ENCODE measurements around the gene NRCAM. TPM values are rescaled to one million over a fixed set of nuclear protein-coding genes. Genes with fewer than 3 reads are reported as not detected.

NRCAM gene
- total RNA-seq, 1 donor from 2014 or later, result 0.14 TPM

DNA sequence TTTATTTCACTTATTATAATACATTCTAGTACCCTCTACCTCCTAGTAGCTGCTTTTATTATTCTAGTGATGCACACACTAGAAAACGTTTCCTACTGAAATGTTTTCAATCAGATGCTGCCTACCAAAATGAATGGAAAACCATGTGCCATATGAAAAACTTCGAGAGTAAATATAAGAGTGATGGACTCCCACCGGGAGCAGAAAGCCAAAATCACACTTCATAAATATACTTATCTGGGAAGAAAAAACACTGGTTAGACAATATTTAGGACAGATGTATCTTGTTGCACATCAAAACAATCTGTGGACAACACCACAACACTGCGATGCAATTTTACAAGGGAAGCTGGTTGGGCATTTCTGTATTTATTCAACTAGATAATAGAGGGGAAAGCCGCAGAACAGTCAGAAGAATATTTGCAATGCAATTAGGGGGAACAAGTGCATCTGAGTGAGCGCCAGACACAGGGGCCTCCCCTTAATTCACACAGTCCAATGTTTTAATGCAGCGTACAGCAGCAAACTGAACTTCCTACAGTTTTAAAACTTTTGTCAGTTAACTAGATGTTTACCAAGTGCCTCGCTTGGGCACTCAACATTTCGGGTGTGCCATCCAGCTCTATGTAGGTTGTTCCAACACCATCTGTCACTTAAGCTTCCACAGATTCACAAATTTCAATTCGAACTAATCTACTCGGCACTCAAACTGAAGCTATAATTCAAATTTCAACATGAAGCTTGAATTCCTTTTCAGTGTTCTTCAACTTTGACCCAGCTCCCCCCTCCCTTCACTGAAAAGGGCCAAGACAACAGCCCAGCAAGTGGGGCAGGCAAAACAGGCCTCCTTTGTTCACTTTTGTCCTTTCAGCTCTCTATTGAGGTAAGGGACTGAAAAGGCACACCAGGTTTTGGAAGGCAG lies 7.4 kb downstream of the NRCAM start:
- no peaks in the 10 kb centered on the region for H3K4me1 ChIP-seq
- peaks cover 57% of the 10 kb centered on the region for H3K27me3 ChIP-seq (ENCODE audit: low read depth)
- H3K36me3 ChIP-seq, result no peaks in the 10 kb centered on the region
- no peak overlapping the region for H3K4me3 ChIP-seq
- no peak overlapping the region for H3K27ac ChIP-seq (replicated peaks)
- no peaks in the 10 kb centered on the region for H3K9me3 ChIP-seq (replicated peaks)
- DNase-seq, result no peak
- TF ChIP-seq, protein P1, sequence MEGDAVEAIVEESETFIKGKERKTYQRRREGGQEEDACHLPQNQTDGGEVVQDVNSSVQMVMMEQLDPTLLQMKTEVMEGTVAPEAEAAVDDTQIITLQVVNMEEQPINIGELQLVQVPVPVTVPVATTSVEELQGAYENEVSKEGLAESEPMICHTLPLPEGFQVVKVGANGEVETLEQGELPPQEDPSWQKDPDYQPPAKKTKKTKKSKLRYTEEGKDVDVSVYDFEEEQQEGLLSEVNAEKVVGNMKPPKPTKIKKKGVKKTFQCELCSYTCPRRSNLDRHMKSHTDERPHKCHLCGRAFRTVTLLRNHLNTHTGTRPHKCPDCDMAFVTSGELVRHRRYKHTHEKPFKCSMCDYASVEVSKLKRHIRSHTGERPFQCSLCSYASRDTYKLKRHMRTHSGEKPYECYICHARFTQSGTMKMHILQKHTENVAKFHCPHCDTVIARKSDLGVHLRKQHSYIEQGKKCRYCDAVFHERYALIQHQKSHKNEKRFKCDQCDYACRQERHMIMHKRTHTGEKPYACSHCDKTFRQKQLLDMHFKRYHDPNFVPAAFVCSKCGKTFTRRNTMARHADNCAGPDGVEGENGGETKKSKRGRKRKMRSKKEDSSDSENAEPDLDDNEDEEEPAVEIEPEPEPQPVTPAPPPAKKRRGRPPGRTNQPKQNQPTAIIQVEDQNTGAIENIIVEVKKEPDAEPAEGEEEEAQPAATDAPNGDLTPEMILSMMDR (IDR thresholded peaks at IDR 0.05; ENCODE audit: borderline replicate concordance), result no peak
- intact Hi-C loops (cut with micrococcal nuclease), result no loop called here

- no peak overlapping the region for H3K27ac ChIP-seq (replicated peaks)
- intact Hi-C loops (cut with micrococcal nuclease), result no loop called here
- H3K36me3 ChIP-seq, result no peaks in the 10 kb centered on the region
- H3K27me3 ChIP-seq (ENCODE audit: low read depth), result peaks cover 6% of the 10 kb centered on the region
- no peaks in the 10 kb centered on the region for H3K4me1 ChIP-seq
- DNase-seq, result no peak
- H3K4me3 ChIP-seq, result no peak overlapping the region
- TF ChIP-seq, protein P1 (IDR thresholded peaks at IDR 0.05; ENCODE audit: borderline replicate concordance), result no peak
- H3K9me3 ChIP-seq (replicated peaks), result no peaks in the 10 kb centered on the region
These were observed 14.1 kb downstream of the NRCAM start for GRCh38 chr7:108442039-108442568.

DNA sequence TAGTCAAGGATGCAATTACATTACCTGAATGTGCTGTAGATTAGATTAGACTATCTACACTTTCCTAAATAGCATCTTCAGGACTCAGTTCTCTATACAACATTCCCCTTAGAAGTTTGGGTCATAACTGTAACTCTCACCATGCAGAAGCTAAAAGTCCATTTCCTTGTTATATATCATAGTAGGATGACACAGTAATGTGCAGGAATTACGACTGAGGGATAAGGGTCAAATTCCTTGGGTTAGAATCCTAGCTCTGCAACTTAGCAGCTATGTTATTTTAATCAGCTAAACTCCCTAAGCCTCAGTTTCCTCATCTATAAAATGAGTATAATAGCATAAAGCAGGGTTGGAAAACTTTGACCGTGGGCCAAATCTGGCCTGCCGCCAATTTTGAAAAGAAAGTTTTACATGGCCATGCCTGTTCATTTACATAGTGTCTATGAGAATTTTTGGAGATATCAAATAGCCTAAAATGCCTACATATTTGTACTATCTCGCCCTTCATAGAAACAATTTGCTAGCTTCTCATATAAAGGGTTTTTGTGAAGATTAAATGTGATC lies 14.8 kb downstream of the NRCAM start:
- Histone ChIP-seq H3K4me3 (no peak overlapping the region), H3K9me3 (replicated peaks) (no peaks in the 10 kb centered on the region), H3K27ac (replicated peaks) (no peak overlapping the region), H3K4me1 (no peaks in the 10 kb centered on the region), H3K36me3 (no peaks in the 10 kb centered on the region), H3K27me3 (ENCODE audit: low read depth) (peaks cover 5% of the 10 kb centered on the region)
- DNase-seq, result no peak
- intact Hi-C loops (cut with micrococcal nuclease), result no loop called here
- TF ChIP-seq, protein P1 (IDR thresholded peaks at IDR 0.05; ENCODE audit: borderline replicate concordance), result no peak

DNA sequence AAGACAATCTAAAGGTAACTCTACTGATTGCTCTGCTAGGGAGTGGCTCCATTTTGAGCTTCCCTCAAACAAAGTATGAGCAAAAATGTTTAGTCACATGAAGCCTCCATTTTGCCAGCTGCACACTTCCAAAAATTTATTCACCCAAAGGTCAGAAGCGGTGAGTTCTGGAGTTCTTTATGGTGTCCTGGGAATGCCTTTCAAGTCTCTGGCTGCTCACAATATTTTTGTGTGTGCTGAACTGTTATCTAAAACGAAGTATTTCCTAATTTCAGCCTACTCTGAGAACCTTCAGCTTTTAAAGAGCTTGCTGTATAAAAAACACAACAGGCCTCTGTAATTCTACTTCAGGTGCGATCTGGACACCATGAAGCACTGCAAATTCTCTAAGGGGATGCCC lies 15.6 kb downstream of the NRCAM start:
- Histone ChIP-seq H3K27ac (replicated peaks) (no peak overlapping the region), H3K36me3 (no peaks in the 10 kb centered on the region), H3K4me1 (no peaks in the 10 kb centered on the region), H3K9me3 (replicated peaks) (no peaks in the 10 kb centered on the region), H3K27me3 (ENCODE audit: low read depth) (peaks cover 5% of the 10 kb centered on the region), H3K4me3 (no peak overlapping the region)
- no peak for DNase-seq
- intact Hi-C loops (cut with micrococcal nuclease), result no loop called here
- TF ChIP-seq, protein P1 (IDR thresholded peaks at IDR 0.05; ENCODE audit: borderline replicate concordance), result no peak

DNA sequence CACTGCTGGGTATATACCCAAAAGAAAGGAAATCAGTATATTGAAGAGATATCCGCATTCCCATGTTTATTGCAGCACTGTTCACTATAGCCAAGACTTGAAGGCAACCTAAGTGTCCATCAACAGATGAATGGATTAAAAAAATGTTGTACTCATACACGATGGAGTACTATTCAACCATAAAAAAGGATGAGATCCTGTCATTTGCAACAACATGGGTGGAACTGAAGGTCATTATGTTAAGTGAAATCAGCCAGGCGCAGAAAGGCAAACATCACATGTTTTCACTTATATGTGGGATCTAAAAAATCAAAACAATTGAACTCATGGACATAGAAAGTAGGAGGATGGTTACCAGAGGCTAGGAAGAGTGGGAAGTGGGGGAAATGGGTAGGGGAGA lies 19.3 kb downstream of the NRCAM start:
- H3K27me3 ChIP-seq (ENCODE audit: low read depth), result peaks cover 9% of the 10 kb centered on the region
- TF ChIP-seq, protein P1 (IDR thresholded peaks at IDR 0.05; ENCODE audit: borderline replicate concordance), result no peak
- intact Hi-C loops (cut with micrococcal nuclease), result no loop called here
- H3K4me3 ChIP-seq, result no peak overlapping the region
- no peak for DNase-seq
- no peaks in the 10 kb centered on the region for H3K36me3 ChIP-seq
- no peaks in the 10 kb centered on the region for H3K4me1 ChIP-seq
- H3K9me3 ChIP-seq (replicated peaks), result no peaks in the 10 kb centered on the region
- no peak overlapping the region for H3K27ac ChIP-seq (replicated peaks)
